ENCODE measurements around the gene FAM98C. TPM values are rescaled to one million over a fixed set of nuclear protein-coding genes. Genes with fewer than 3 reads are reported as not detected.

The FAM98C gene
- total and polyA plus RNA-seq, 4 donors, result 4.2 to 8.5 (median 6.2) TPM

GRCh38 chr19:38378866-38379265 is 24.0 kb upstream of the FAM98C start:
- Histone ChIP-seq H3K36me3 (ENCODE audit: control insufficient read depth in 4 of 4, insufficient read depth in 3 of 4, low read depth in 1 of 4, low read length in 3 of 4) (peaks cover 9 to 52% (median 31%) of the 10 kb centered on the region in 4 donors), H3K27me3 (ENCODE audit: control insufficient read depth in 4 of 4, insufficient read depth in 4 of 4, low read length in 3 of 4) (no peaks in the 10 kb centered on the region), H3K9ac (ENCODE audit: low read depth in 1 of 2, low read length in 2 of 2) (no peak overlapping the region), H3K4me3 (ENCODE audit: low read depth in 1 of 3, low read length in 3 of 3) (no peak overlapping the region), H3K27ac (ENCODE audit: low read depth in 1 of 2, low read length in 2 of 2) (no peak overlapping the region), H3K4me1 (ENCODE audit: control insufficient read depth in 4 of 4, insufficient read depth in 4 of 4, low read length in 3 of 4) (peaks cover 8 to 20% (median 16%) of the 10 kb centered on the region in 4 donors), H3K9me3 (ENCODE audit: control insufficient read depth in 4 of 4, low read length in 3 of 4) (no peaks in the 10 kb centered on the region)
- 97% methylated on average over 10 of the region's 10 CpGs for WGBS
- no peak for DNase-seq (ENCODE audit: low spot score)
- no peak for TF ChIP-seq FOXA2 (IDR thresholded peaks at IDR 0.05)
- no peak for TF ChIP-seq SP1 (IDR thresholded peaks at IDR 0.05)
- TF ChIP-seq, protein P1, sequence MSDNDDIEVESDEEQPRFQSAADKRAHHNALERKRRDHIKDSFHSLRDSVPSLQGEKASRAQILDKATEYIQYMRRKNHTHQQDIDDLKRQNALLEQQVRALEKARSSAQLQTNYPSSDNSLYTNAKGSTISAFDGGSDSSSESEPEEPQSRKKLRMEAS (IDR thresholded peaks at IDR 0.05), result no peak
- no peak for TF ChIP-seq TAF1 (conservative IDR thresholded peaks at IDR 0.05)
- no peak for TF ChIP-seq NR2F2 (IDR thresholded peaks at IDR 0.05)
- no peak for TF ChIP-seq RXRA (IDR thresholded peaks at IDR 0.05)
- TF ChIP-seq RAD21 (IDR thresholded peaks at IDR 0.05), result no peak
- TF ChIP-seq EGR1 (IDR thresholded peaks at IDR 0.05; ENCODE audit: low read depth in 2 of 2), result no peak

DNA sequence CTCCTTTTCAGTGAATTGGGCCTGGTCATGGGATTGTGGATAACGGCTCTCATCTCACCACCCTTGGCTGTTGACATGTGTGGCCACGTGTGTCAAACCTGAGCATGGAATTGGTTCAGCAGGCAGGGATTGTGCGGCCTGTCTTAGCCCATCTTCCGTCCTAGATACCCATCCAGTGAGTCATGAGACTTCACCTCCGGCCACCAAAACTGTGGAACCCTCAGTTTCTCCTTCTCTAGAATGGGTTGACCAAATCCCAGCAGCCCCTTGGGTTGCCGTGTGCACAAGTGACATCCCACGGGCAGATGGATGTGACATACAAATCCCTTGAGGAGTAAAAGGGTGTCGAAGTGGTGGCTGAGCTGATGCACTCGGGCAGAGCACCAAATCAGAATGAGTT is 21.8 kb upstream of the FAM98C start:
- Histone ChIP-seq H3K9me3 (ENCODE audit: control insufficient read depth in 4 of 4, low read length in 3 of 4) (no peaks in the 10 kb centered on the region), H3K4me1 (ENCODE audit: control insufficient read depth in 4 of 4, insufficient read depth in 4 of 4, low read length in 3 of 4) (peaks cover 5 to 9% (median 7%) of the 10 kb centered on the region in 4 donors), H3K36me3 (ENCODE audit: control insufficient read depth in 4 of 4, insufficient read depth in 3 of 4, low read depth in 1 of 4, low read length in 3 of 4) (peaks cover 9 to 55% (median 33%) of the 10 kb centered on the region in 4 donors), H3K4me3 (ENCODE audit: low read depth in 1 of 3, low read length in 3 of 3) (no peak overlapping the region), H3K27ac (ENCODE audit: low read depth in 1 of 2, low read length in 2 of 2) (no peak overlapping the region), H3K9ac (ENCODE audit: low read depth in 1 of 2, low read length in 2 of 2) (no peak overlapping the region), H3K27me3 (ENCODE audit: control insufficient read depth in 4 of 4, insufficient read depth in 4 of 4, low read length in 3 of 4) (no peaks in the 10 kb centered on the region)
- no peak for DNase-seq (ENCODE audit: low spot score)
- no peak for TF ChIP-seq HNF4A (conservative IDR thresholded peaks at IDR 0.05)
- TF ChIP-seq TAF1 (conservative IDR thresholded peaks at IDR 0.05), result no peak
- TF ChIP-seq JUND (IDR thresholded peaks at IDR 0.05), result no peak
- TF ChIP-seq, protein P1 (IDR thresholded peaks at IDR 0.05), result no peak
- TF ChIP-seq, protein P2, sequence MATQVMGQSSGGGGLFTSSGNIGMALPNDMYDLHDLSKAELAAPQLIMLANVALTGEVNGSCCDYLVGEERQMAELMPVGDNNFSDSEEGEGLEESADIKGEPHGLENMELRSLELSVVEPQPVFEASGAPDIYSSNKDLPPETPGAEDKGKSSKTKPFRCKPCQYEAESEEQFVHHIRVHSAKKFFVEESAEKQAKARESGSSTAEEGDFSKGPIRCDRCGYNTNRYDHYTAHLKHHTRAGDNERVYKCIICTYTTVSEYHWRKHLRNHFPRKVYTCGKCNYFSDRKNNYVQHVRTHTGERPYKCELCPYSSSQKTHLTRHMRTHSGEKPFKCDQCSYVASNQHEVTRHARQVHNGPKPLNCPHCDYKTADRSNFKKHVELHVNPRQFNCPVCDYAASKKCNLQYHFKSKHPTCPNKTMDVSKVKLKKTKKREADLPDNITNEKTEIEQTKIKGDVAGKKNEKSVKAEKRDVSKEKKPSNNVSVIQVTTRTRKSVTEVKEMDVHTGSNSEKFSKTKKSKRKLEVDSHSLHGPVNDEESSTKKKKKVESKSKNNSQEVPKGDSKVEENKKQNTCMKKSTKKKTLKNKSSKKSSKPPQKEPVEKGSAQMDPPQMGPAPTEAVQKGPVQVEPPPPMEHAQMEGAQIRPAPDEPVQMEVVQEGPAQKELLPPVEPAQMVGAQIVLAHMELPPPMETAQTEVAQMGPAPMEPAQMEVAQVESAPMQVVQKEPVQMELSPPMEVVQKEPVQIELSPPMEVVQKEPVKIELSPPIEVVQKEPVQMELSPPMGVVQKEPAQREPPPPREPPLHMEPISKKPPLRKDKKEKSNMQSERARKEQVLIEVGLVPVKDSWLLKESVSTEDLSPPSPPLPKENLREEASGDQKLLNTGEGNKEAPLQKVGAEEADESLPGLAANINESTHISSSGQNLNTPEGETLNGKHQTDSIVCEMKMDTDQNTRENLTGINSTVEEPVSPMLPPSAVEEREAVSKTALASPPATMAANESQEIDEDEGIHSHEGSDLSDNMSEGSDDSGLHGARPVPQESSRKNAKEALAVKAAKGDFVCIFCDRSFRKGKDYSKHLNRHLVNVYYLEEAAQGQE (IDR thresholded peaks at IDR 0.05), result no peak
- TF ChIP-seq SP1 (IDR thresholded peaks at IDR 0.05), result no peak
- TF ChIP-seq FOXA1 (IDR thresholded peaks at IDR 0.05), result no peak
- TF ChIP-seq GABPA (IDR thresholded peaks at IDR 0.05 in 1 of 2, conservative IDR thresholded peaks at IDR 0.05 in 1 of 2), result no peak
- TF ChIP-seq RXRA (IDR thresholded peaks at IDR 0.05), result no peak
- TF ChIP-seq YY1 (IDR thresholded peaks at IDR 0.05), result no peak
- no peak for TF ChIP-seq RAD21 (IDR thresholded peaks at IDR 0.05)
- TF ChIP-seq HNF4G (IDR thresholded peaks at IDR 0.05), result no peak
- TF ChIP-seq, protein P3, sequence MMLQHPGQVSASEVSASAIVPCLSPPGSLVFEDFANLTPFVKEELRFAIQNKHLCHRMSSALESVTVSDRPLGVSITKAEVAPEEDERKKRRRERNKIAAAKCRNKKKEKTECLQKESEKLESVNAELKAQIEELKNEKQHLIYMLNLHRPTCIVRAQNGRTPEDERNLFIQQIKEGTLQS (IDR thresholded peaks at IDR 0.05), result no peak
- TF ChIP-seq EGR1 (IDR thresholded peaks at IDR 0.05; ENCODE audit: low read depth in 2 of 2), result no peak
- no peak for TF ChIP-seq NR2F2 (IDR thresholded peaks at IDR 0.05)
- no peak for TF ChIP-seq FOXA2 (IDR thresholded peaks at IDR 0.05)
- TF ChIP-seq CTCF (IDR thresholded peaks at IDR 0.05; ENCODE audit: low read depth, low read length, missing input control), result no peak
- 95% methylated on average over 9 of the region's 9 CpGs for WGBS
